ENCODE data around the gene IRF2BPL. TPM values are rescaled to one million over a fixed set of nuclear protein-coding genes. Genes with fewer than 3 reads are reported as not detected.

The IRF2BPL gene
- total and polyA plus RNA-seq, 2 of the 4 experiments (the other 2 are of a cell fraction), result 6.3 to 14.5 TPM

GRCh38 chr14:77003960-77004710 lies 24.4 kb downstream of the IRF2BPL start:
- Histone ChIP-seq H4K20me1 (ENCODE audit: insufficient read depth, low read length) (no peaks in the 10 kb centered on the region), H3K18ac (ENCODE audit: low read depth, low read length) (no peak overlapping the region), H2BK20ac (ENCODE audit: low read depth, low read length) (no peak overlapping the region), H3K9me1 (ENCODE audit: insufficient read depth, low read length) (peaks cover 6% of the 10 kb centered on the region), H3K14ac (replicated peaks; ENCODE audit: low read depth, low read length) (no peak overlapping the region), H3K56ac (ENCODE audit: extremely low read depth, insufficient read depth, low read length) (no peak overlapping the region), H3K9ac (ENCODE audit: low read depth, low read length) (no peak overlapping the region), H2BK15ac (ENCODE audit: low read depth, low read length) (no peak overlapping the region), H4K5ac (ENCODE audit: low read depth, low read length) (no peak overlapping the region), H2BK5ac (ENCODE audit: low read depth, low read length, poor library complexity, severe bottlenecking) (no peak overlapping the region), H2BK120ac (ENCODE audit: low read depth, low read length) (no peak overlapping the region), H3K4me3 (ENCODE audit: insufficient read depth, low read depth, low read length) (no peak overlapping the region), H4K8ac (ENCODE audit: low read depth in 2 of 2, low read length in 2 of 2) (no peak overlapping the region), H2AFZ (replicated peaks; ENCODE audit: low read length, poor library complexity) (peak overlapping the region; percentile 9), H3K27ac (ENCODE audit: insufficient read depth, low read length) (peak overlapping the region; percentile 29; the same call in 1 of the 2 replicates), H3K36me3 (ENCODE audit: control insufficient read depth, insufficient read depth, low read length) (no peaks in the 10 kb centered on the region), H2AK9ac (replicated peaks; ENCODE audit: low read depth, low read length, poor library complexity) (no peak overlapping the region), H3K4me1 (ENCODE audit: control insufficient read depth, insufficient read depth, low read length) (peaks cover 17% of the 10 kb centered on the region), H4K91ac (ENCODE audit: insufficient read depth, low read depth, low read length) (0 out of 2 replicates have a peak overlapping the region, but pooled peaks have one; percentile 8), H3K23ac (ENCODE audit: low read depth, low read length) (no peak overlapping the region), H3K79me1 (ENCODE audit: low read depth in 1 of 2, low read length in 2 of 2) (no peaks in the 10 kb centered on the region), H2AK5ac (ENCODE audit: low read depth, low read length) (peak overlapping the region; percentile 11; the same call in 1 of the 2 replicates), H3K27me3 (ENCODE audit: control insufficient read depth, insufficient read depth, low read length) (no peaks in the 10 kb centered on the region), H3K4ac (ENCODE audit: low read depth, low read length) (no peak overlapping the region), H3K4me2 (ENCODE audit: low read depth, low read length) (no peak overlapping the region), H3K9me3 (ENCODE audit: control insufficient read depth, insufficient read depth, low read length) (no peaks in the 10 kb centered on the region)
- intact Hi-C loops (cut with micrococcal nuclease) (no loop called here), dilution Hi-C loops (cut with HindIII; ENCODE audit: low sequenced_read_pairs, unreplicated experiment) (no loop called here), in situ Hi-C loops (cut with MboI; ENCODE audit: low sequenced_read_pairs) (no loop called here)
- no peak for TF ChIP-seq SMC3 (IDR thresholded peaks at IDR 0.05; ENCODE audit: low read depth, low read length)
- TF ChIP-seq MXI1 (IDR thresholded peaks at IDR 0.05; ENCODE audit: borderline replicate concordance, low read depth, low read length), result no peak
- TF ChIP-seq MAFK (IDR thresholded peaks at IDR 0.05; ENCODE audit: low read depth, low read length), result peak; percentile 19; the same call in 1 of the 2 replicates
- peak; percentile 69 for TF ChIP-seq NFE2L2 (IDR thresholded peaks at IDR 0.05; ENCODE audit: low read depth, low read length)
- 0 out of 2 replicates have a peak, but pooled peaks have one; percentile 29 for TF ChIP-seq CEBPB (IDR thresholded peaks at IDR 0.05; ENCODE audit: low read depth, low read length)
- TF ChIP-seq, protein P1, sequence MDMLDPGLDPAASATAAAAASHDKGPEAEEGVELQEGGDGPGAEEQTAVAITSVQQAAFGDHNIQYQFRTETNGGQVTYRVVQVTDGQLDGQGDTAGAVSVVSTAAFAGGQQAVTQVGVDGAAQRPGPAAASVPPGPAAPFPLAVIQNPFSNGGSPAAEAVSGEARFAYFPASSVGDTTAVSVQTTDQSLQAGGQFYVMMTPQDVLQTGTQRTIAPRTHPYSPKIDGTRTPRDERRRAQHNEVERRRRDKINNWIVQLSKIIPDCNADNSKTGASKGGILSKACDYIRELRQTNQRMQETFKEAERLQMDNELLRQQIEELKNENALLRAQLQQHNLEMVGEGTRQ (IDR thresholded peaks at IDR 0.05; ENCODE audit: low read depth, low read length), result no peak
- no peak for TF ChIP-seq CHD1 (IDR thresholded peaks at IDR 0.05; ENCODE audit: low read depth, low read length)
- peak; percentile 44; the same call in 1 of the 2 replicates for TF ChIP-seq FOS (IDR thresholded peaks at IDR 0.05; ENCODE audit: low read depth, low read length)
- 0 out of 2 replicates have a peak, but pooled peaks have one; percentile 23 for TF ChIP-seq MAZ (IDR thresholded peaks at IDR 0.05; ENCODE audit: borderline replicate concordance, low read depth, low read length)
- ChIA-PET CTCF (no interaction called here), POLR2A (ENCODE audit: unreplicated experiment) (no interaction called here)
- 94% methylated on average over 3 of the region's 5 CpGs; no CpG with 5 or more reads in 1 of the 2 experiments for WGBS, 2 experiments (ENCODE audit: extremely low coverage in 2 of 2, insufficient read length in 1 of 2)
- peak; percentile 85 for DNase-seq
- BruUV-seq (replicated peaks), result no TSS peak
- peak; percentile 72 for ATAC-seq (ENCODE audit: low read depth)

Data from IMR-90 (cell line).